Measurements from ENCODE around the gene CACNA1F.

Gene CACNA1F

DNA sequence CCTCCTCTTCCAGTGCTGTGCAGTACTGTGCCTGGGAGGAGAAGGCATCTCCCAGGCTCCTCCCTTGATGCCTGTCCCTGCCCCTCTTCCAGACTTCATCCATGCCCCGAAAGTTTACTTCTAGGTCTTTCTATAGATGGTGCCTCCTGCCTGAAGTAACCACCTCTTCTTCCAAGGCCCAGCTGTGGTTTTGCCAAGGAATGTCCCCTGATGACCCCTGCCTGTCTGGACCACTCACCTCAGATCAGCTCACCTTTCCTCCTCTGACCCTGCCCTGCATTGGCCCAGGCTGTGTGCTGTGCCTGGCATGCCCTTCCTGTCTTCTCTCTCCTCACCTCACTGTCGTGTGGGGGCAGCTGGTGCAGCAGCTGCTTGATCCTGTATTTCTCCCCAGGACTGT, 53.8 kb downstream of the CACNA1F start:
- Histone ChIP-seq H3K79me2 (ENCODE audit: insufficient read depth, low read length) (no peaks in the 10 kb centered on the region), H2AFZ (ENCODE audit: low read length) (no peak overlapping the region), H3K27ac (ENCODE audit: low read depth, low read length, poor library complexity, severe bottlenecking) (no peak overlapping the region), H3K27me3 (ENCODE audit: insufficient read depth, low read length) (no peaks in the 10 kb centered on the region), H3K9me2 (ENCODE audit: low read depth, low read length) (no peaks in the 10 kb centered on the region), H3F3A (ENCODE audit: insufficient read depth, low read length) (no peaks in the 10 kb centered on the region), H4K20me1 (ENCODE audit: insufficient read depth, low read length) (no peaks in the 10 kb centered on the region), H3K4me3 (ENCODE audit: low read depth, low read length, poor library complexity, severe bottlenecking) (no peak overlapping the region), H3K4me1 (ENCODE audit: insufficient read depth, low read length, severe bottlenecking) (no peaks in the 10 kb centered on the region), H3K4me2 (ENCODE audit: low read length) (no peak overlapping the region), H3K9ac (ENCODE audit: low read length) (no peak overlapping the region), H3K36me3 (ENCODE audit: insufficient read depth, low read length) (peaks cover 63% of the 10 kb centered on the region), H3K9me3 (ENCODE audit: low read length) (no peaks in the 10 kb centered on the region)
- TF ChIP-seq, protein P1, sequence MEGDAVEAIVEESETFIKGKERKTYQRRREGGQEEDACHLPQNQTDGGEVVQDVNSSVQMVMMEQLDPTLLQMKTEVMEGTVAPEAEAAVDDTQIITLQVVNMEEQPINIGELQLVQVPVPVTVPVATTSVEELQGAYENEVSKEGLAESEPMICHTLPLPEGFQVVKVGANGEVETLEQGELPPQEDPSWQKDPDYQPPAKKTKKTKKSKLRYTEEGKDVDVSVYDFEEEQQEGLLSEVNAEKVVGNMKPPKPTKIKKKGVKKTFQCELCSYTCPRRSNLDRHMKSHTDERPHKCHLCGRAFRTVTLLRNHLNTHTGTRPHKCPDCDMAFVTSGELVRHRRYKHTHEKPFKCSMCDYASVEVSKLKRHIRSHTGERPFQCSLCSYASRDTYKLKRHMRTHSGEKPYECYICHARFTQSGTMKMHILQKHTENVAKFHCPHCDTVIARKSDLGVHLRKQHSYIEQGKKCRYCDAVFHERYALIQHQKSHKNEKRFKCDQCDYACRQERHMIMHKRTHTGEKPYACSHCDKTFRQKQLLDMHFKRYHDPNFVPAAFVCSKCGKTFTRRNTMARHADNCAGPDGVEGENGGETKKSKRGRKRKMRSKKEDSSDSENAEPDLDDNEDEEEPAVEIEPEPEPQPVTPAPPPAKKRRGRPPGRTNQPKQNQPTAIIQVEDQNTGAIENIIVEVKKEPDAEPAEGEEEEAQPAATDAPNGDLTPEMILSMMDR (IDR thresholded peaks at IDR 0.05; ENCODE audit: low read length): no peak
- no peak for TF ChIP-seq EZH2 (IDR thresholded peaks at IDR 0.05; ENCODE audit: borderline replicate concordance, low read length)

DNA sequence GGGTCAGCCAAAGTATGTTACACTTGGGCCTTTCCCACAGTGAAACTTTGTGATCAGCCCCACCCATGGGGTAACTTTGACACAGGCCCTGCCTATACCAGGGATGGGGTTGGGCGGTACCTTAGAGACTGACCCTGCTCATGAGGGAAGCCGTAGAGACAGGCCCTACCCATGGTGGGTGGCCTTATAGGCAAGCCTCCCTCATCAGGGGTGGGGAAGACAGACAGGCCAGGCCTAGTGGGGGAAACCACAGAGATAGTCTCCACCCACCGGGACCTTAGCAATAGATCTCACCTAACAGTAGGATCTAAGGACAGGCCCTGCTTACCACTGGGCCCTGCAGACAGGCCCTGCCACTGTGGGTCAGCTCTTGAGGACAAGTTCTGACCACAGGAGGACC, 54.6 kb downstream of the CACNA1F start:
- H3K36me3 ChIP-seq (ENCODE audit: insufficient read depth, low read length): peaks cover 64% of the 10 kb centered on the region

DNA sequence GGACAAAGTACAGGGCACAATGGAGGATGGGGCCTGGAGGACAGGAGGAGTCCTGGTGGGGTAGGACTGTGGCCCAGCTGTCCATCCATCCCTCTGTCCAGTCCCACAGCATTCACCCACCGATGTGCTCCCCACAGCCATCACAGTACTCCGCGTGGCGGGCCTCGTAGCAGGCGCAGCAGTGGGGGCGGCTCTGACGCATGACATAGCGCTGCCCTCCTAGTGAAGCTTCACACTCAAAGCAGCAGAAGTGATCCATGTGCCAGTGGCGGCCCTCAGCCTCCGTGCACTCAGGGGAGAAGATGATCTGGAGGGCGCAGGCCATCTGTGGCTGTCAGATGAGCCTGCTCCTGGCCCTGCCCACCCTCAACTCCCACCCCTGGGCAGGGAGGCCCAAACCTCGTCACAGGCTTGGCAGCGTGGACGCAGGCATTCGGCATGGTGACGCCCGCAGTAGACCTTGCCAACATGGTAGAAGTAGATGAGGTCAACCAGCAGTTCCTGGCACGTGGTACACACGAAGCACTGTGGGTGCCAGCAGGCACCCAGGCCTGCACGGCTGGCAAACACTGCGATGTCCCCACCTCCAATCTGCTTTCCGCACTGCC, 55.2 kb downstream of the CACNA1F start:
- H3K79me2 ChIP-seq (ENCODE audit: insufficient read depth, low read length): no peaks in the 10 kb centered on the region
- no peak overlapping the region for H2AFZ ChIP-seq (ENCODE audit: low read length)
- H3K9me2 ChIP-seq (ENCODE audit: low read depth, low read length): no peaks in the 10 kb centered on the region
- H3K27me3 ChIP-seq (ENCODE audit: insufficient read depth, low read length): no peaks in the 10 kb centered on the region
- peaks cover 63% of the 10 kb centered on the region for H3K36me3 ChIP-seq (ENCODE audit: insufficient read depth, low read length)
- H3K4me2 ChIP-seq (ENCODE audit: low read length): no peak overlapping the region
- peaks cover 6% of the 10 kb centered on the region for H3K4me1 ChIP-seq (ENCODE audit: insufficient read depth, low read length, severe bottlenecking)
- H3K9me3 ChIP-seq (ENCODE audit: low read length): no peaks in the 10 kb centered on the region
- H3K27ac ChIP-seq (ENCODE audit: low read depth, low read length, poor library complexity, severe bottlenecking): no peak overlapping the region
- TF ChIP-seq, protein P1 (IDR thresholded peaks at IDR 0.05; ENCODE audit: low read length): no peak
- no peak overlapping the region for H3K9ac ChIP-seq (ENCODE audit: low read length)
- no peak overlapping the region for H3K4me3 ChIP-seq (ENCODE audit: low read depth, low read length, poor library complexity, severe bottlenecking)
- no peaks in the 10 kb centered on the region for H3F3A ChIP-seq (ENCODE audit: insufficient read depth, low read length)
- no peaks in the 10 kb centered on the region for H4K20me1 ChIP-seq (ENCODE audit: insufficient read depth, low read length)

More for the DNA sequence above, 54.6 kb downstream of the CACNA1F start:
- Histone ChIP-seq H3K4me2 (ENCODE audit: low read length) (no peak overlapping the region), H3K9ac (ENCODE audit: low read length) (no peak overlapping the region), H3K27me3 (ENCODE audit: insufficient read depth, low read length) (no peaks in the 10 kb centered on the region), H3K4me1 (ENCODE audit: insufficient read depth, low read length, severe bottlenecking) (peaks cover under 1% of the 10 kb centered on the region), H3F3A (ENCODE audit: insufficient read depth, low read length) (no peaks in the 10 kb centered on the region), H3K79me2 (ENCODE audit: insufficient read depth, low read length) (no peaks in the 10 kb centered on the region), H2AFZ (ENCODE audit: low read length) (no peak overlapping the region), H3K4me3 (ENCODE audit: low read depth, low read length, poor library complexity, severe bottlenecking) (no peak overlapping the region), H4K20me1 (ENCODE audit: insufficient read depth, low read length) (no peaks in the 10 kb centered on the region), H3K9me3 (ENCODE audit: low read length) (no peaks in the 10 kb centered on the region), H3K27ac (ENCODE audit: low read depth, low read length, poor library complexity, severe bottlenecking) (no peak overlapping the region), H3K9me2 (ENCODE audit: low read depth, low read length) (no peaks in the 10 kb centered on the region)
- no peak for TF ChIP-seq EZH2 (IDR thresholded peaks at IDR 0.05; ENCODE audit: borderline replicate concordance, low read length)
- TF ChIP-seq, protein P1 (IDR thresholded peaks at IDR 0.05; ENCODE audit: low read length): no peak

All from OCI-LY1 (cell line).